ENCODE data around the gene LINC01488. TPM values are rescaled to one million over a fixed set of nuclear protein-coding genes. Genes with fewer than 3 reads are reported as not detected.
A peak's percentile ranks its signal among the peaks of the same experiment; 100 is the strongest.

LINC01488 gene
- total RNA-seq, 6 donors from 2014 or later = not detected

- TF ChIP-seq POLR2AphosphoS5 (IDR thresholded peaks at IDR 0.05) (no peak), POLR2A (IDR thresholded peaks at IDR 0.05) (no peak), CTCF (IDR thresholded peaks at IDR 0.05) (no peak), EP300 (IDR thresholded peaks at IDR 0.05) (no peak)
- DNase-seq = peak in 1 of 2 donors; percentile 58
- no peaks in the 10 kb centered on the region for H3K27me3 ChIP-seq
- no peak overlapping the region for H3K4me3 ChIP-seq
- peaks cover 0 to 12% (median 6%) of the 10 kb centered on the region in 4 donors for H3K9me3 ChIP-seq
- peaks cover 3 to 16% (median 11%) of the 10 kb centered on the region in 4 donors for H3K4me1 ChIP-seq
- ATAC-seq (ENCODE audit: low FRiP score in 2 of 2) = peak in 1 of 2 donors; percentile 76
- WGBS, 2 donors = 62 to 72% methylated on average over 5 to 12 of the region's 14 CpGs
- no peaks in the 10 kb centered on the region for H3K36me3 ChIP-seq
- no peak overlapping the region for H3K27ac ChIP-seq
Observed at GRCh38 chr11:69463181-69463994, 18.1 kb upstream of the LINC01488 start.

- Histone ChIP-seq H3K4me3 (no peak overlapping the region), H3K27ac (no peak overlapping the region), H3K4me1 (peaks cover 3 to 16% (median 11%) of the 10 kb centered on the region in 4 donors), H3K36me3 (no peaks in the 10 kb centered on the region), H3K27me3 (no peaks in the 10 kb centered on the region), H3K9me3 (peaks cover 0 to 12% (median 6%) of the 10 kb centered on the region in 4 donors)
- peak in 1 of 2 donors; percentile 40 for DNase-seq
- no peak for ATAC-seq (ENCODE audit: low FRiP score in 2 of 2)
- 87% methylated on average over 13 to 16 of the region's 16 CpGs for WGBS, 2 donors
- no peak for TF ChIP-seq CTCF (IDR thresholded peaks at IDR 0.05)
- TF ChIP-seq POLR2A (IDR thresholded peaks at IDR 0.05) = no peak
- no peak for TF ChIP-seq EP300 (IDR thresholded peaks at IDR 0.05)
Observed at GRCh38 chr11:69463995-69464960, 17.2 kb upstream of the LINC01488 start.

GRCh38 chr11:69465236-69466000 lies 16.0 kb upstream of the LINC01488 start:
- H3K9me3 ChIP-seq = peaks cover 0 to 10% (median 6%) of the 10 kb centered on the region in 4 donors
- 67 to 75% methylated on average over 13 to 17 of the region's 17 CpGs for WGBS, 2 donors
- DNase-seq (no peak), ATAC-seq (ENCODE audit: low FRiP score in 2 of 2) (no peak)
- H3K4me1 ChIP-seq = peaks cover 3 to 16% (median 11%) of the 10 kb centered on the region in 4 donors
- no peak overlapping the region for H3K4me3 ChIP-seq
- H3K36me3 ChIP-seq = no peaks in the 10 kb centered on the region
- H3K27ac ChIP-seq = no peak overlapping the region
- H3K27me3 ChIP-seq = no peaks in the 10 kb centered on the region
- TF ChIP-seq POLR2A (IDR thresholded peaks at IDR 0.05) (no peak), POLR2AphosphoS5 (IDR thresholded peaks at IDR 0.05) (no peak), CTCF (IDR thresholded peaks at IDR 0.05) (no peak)

GRCh38 chr11:69466039-69466438 lies 15.4 kb upstream of the LINC01488 start:
- Histone ChIP-seq H3K27ac (no peak overlapping the region), H3K36me3 (no peaks in the 10 kb centered on the region), H3K27me3 (no peaks in the 10 kb centered on the region), H3K4me3 (no peak overlapping the region), H3K9me3 (peaks cover 0 to 6% (median 3%) of the 10 kb centered on the region in 4 donors), H3K4me1 (peaks cover 3 to 16% (median 11%) of the 10 kb centered on the region in 4 donors)
- 89 to 98% methylated on average over 6 of the region's 6 CpGs for WGBS, 2 donors
- TF ChIP-seq CTCF (IDR thresholded peaks at IDR 0.05) (no peak), POLR2A (IDR thresholded peaks at IDR 0.05) (no peak), POLR2AphosphoS5 (IDR thresholded peaks at IDR 0.05) (no peak), EP300 (IDR thresholded peaks at IDR 0.05) (no peak)
- no peak for DNase-seq
- no peak for ATAC-seq (ENCODE audit: low FRiP score in 2 of 2)

Data from upper lobe of left lung (tissue), 6 donors.